Hepatocyte (in vitro differentiated cells): ENCODE measurements around the gene EFHB. TPM values are rescaled to one million over a fixed set of nuclear protein-coding genes. Genes with fewer than 3 reads are reported as not detected.

Experiments
- DNase-seq: peaks from one replicate; pipeline ENCODE4 v3.0.0-alpha.2; 2016; ENCODE audit warnings: low spot score
- H2AFZ ChIP-seq: fragments of 200-600 bp; sonication (generic); 2 replicates; pipeline ENCODE4 v1.6.0; 2016; ENCODE audit warnings: antibody characterized with exemption, mild to moderate bottlenecking
- H3K27ac ChIP-seq: fragments of 200-600 bp; sonication (generic); 2 replicates; pipeline ENCODE4 v1.5.1; 2016; ENCODE audit warnings: mild to moderate bottlenecking
- H3K27me3 ChIP-seq: fragments of 200-600 bp; sonication (generic); 2 replicates; pipeline ENCODE4 v1.6.1; 2016
- H3K36me3 ChIP-seq: fragments of 200-600 bp; sonication (generic); replicated peaks from 2 replicates; pipeline ENCODE4 v1.5.1; 2016; ENCODE audit warnings: low read depth; ENCODE audit not compliant: insufficient read depth
- H3K4me1 ChIP-seq: fragments of 200-600 bp; sonication (generic); 2 replicates; pipeline ENCODE4 v1.5.1; 2016; ENCODE audit warnings: mild to moderate bottlenecking, moderate library complexity; ENCODE audit not compliant: insufficient read depth
- H3K4me2 ChIP-seq: fragments of 200-600 bp; sonication (generic); 2 replicates; pipeline ENCODE4 v1.6.0; 2016
- H3K4me3 ChIP-seq: fragments of 200-600 bp; sonication (generic); 2 replicates; pipeline ENCODE4 v1.5.1; 2016; ENCODE audit warnings: mild to moderate bottlenecking
- H3K79me2 ChIP-seq: fragments of 200-600 bp; sonication (generic); 2 replicates; pipeline ENCODE4 v1.6.0; 2017; ENCODE audit warnings: mild to moderate bottlenecking
- H3K9me2 ChIP-seq: fragments of 200-600 bp; sonication (generic); replicated peaks from 2 replicates; pipeline ENCODE4 v1.6.0; 2017; ENCODE audit warnings: mild to moderate bottlenecking; ENCODE audit not compliant: insufficient read depth
- H3K9me3 ChIP-seq: fragments of 200-600 bp; sonication (generic); 2 replicates; pipeline ENCODE4 v1.5.1; 2016; ENCODE audit warnings: low read depth, mild to moderate bottlenecking
- H4K20me1 ChIP-seq: fragments of 200-600 bp; sonication (generic); 2 replicates; pipeline ENCODE4 v1.6.0; 2016; ENCODE audit warnings: mild to moderate bottlenecking; ENCODE audit not compliant: insufficient read depth, poor library complexity, severe bottlenecking
- EZH2 ChIP-seq: fragments of 200-600 bp; sonication (generic); IDR thresholded peaks from 2 replicates; pipeline ENCODE4 v1.6.1; 2016; ENCODE audit warnings: antibody characterized with exemption, mild to moderate bottlenecking, borderline replicate concordance
- EZH2phosphoT487 ChIP-seq: fragments of 200-600 bp; sonication (generic); IDR thresholded peaks from one replicate; pipeline ENCODE4 v1.6.1; 2018; ENCODE audit warnings: antibody characterized with exemption, mild to moderate bottlenecking, low read depth, moderate library complexity; ENCODE audit not compliant: unreplicated experiment, severe bottlenecking
- WGBS: methylation state at CpG from one replicate; pipeline ENCODE4 v1.1.6; 2016; ENCODE audit warnings: low lambda C conversion rate; ENCODE audit errors: missing lambda C conversion rate; 5-methylcytosine and 5-hydroxymethylcytosine counted together
- polyA plus RNA-seq: library from polyadenylated mRNA; unstranded; fragments of >200 nt; fragmentation: Nextera tagmentation; extraction: Ambion mirVana; gene quantifications from 2 replicates; pipeline ENCODE4 v1.2.1, GENCODE V29; 2016
- total RNA-seq: library from RNA; depleted of rRNA; stranded (reverse); fragments of >200 nt; gene quantifications from 2 replicates; pipeline ENCODE4 v1.2.3, GENCODE V29; 2014
- TF ChIP-seq, protein P1 (sequence below): fragments of 200-600 bp; sonication (generic); IDR thresholded peaks from 2 replicates; pipeline ENCODE4 v1.5.1; 2016; ENCODE audit warnings: antibody characterized with exemption, mild to moderate bottlenecking; ENCODE audit not compliant: poor library complexity

The EFHB gene
- total and polyA plus RNA-seq, 2 experiments from 2014 or later, result 0.70 TPM; not detected in 1

DNA sequence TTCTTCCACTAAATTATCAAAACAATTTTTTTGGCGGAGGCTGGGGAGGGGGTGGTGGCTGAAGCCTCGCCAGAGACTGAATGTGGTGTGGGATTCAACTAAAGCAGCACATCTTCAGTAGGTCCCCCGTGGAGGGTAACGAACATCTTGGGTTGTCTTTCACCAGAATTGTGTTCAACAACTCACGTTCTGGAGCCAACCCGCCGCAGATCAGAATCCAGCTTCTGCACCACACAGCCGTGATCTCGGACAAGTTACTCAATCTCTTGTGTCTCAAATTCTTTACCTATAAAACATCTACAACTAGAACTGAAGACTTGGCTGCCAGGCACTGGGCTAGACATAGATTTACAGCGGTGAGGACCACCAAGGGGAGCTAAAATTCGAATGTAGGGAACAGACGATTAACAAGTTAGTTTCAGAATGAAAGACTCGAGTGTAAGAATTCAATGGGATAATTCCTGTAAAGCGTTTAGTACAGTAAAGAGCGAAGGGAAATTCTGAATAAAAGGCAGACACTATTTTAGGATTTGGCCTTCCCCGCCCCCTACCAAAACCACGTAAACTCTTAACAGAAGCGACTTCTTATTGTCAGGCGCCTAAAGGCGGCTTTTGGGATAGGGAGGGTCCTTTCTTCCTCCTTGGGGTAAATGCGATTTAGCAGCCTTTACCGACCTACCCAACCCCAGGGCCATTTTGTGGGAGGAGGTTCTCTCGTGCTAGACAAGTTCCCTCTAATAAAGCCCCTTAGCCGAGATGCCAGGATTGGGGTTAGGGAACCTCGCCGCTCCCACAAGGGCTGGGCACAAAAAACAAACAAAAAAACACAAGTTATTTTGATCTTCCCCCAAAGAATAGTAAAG is 12.2 kb upstream of the EFHB start:
- Histone ChIP-seq H3K4me1 (peaks cover 11% of the 10 kb centered on the region), H3K4me3 (peak overlapping the region; percentile 43), H2AFZ (peak overlapping the region; percentile 79), H3K9me3 (no peaks in the 10 kb centered on the region), H3K27ac (peak overlapping the region; percentile 99), H3K79me2 (peaks cover 38% of the 10 kb centered on the region), H3K9me2 (no peaks in the 10 kb centered on the region), H3K4me2 (peak overlapping the region; percentile 72), H4K20me1 (peaks cover 32% of the 10 kb centered on the region), H3K27me3 (no peaks in the 10 kb centered on the region), H3K36me3 (no peaks in the 10 kb centered on the region)
- 51% methylated on average over 26 of the region's 26 CpGs for WGBS
- TF ChIP-seq, protein P1, sequence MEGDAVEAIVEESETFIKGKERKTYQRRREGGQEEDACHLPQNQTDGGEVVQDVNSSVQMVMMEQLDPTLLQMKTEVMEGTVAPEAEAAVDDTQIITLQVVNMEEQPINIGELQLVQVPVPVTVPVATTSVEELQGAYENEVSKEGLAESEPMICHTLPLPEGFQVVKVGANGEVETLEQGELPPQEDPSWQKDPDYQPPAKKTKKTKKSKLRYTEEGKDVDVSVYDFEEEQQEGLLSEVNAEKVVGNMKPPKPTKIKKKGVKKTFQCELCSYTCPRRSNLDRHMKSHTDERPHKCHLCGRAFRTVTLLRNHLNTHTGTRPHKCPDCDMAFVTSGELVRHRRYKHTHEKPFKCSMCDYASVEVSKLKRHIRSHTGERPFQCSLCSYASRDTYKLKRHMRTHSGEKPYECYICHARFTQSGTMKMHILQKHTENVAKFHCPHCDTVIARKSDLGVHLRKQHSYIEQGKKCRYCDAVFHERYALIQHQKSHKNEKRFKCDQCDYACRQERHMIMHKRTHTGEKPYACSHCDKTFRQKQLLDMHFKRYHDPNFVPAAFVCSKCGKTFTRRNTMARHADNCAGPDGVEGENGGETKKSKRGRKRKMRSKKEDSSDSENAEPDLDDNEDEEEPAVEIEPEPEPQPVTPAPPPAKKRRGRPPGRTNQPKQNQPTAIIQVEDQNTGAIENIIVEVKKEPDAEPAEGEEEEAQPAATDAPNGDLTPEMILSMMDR, result no peak
- TF ChIP-seq EZH2, result no peak
- no peak for TF ChIP-seq EZH2phosphoT487
- DNase-seq, result no peak

DNA sequence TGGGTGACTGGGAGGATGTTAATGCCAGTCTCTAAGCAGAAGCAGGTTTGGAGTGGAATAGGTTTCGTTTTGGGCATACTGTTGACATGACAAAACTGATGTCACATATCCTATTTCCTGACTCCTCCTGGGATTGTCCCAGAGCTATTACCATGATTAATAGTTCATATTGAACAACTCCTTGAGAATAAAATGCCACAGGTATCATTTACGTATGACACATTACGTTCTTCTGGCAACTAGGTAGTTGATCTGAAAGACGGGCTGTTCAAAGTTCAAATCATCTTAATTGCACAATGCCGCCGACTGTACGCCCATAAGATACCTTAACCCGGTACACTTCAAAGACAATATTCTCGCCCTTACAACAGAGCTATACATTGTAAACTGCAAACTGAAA is 11.5 kb upstream of the EFHB start:
- WGBS, result 93% methylated on average over 9 of the region's 9 CpGs
- Histone ChIP-seq H3K4me1 (peaks cover 11% of the 10 kb centered on the region), H3K27me3 (no peaks in the 10 kb centered on the region), H3K4me3 (no peak overlapping the region), H3K9me3 (no peaks in the 10 kb centered on the region), H2AFZ (no peak overlapping the region), H3K79me2 (peaks cover 32% of the 10 kb centered on the region), H3K9me2 (no peaks in the 10 kb centered on the region), H4K20me1 (peaks cover 25% of the 10 kb centered on the region), H3K4me2 (peak overlapping the region; percentile 72), H3K36me3 (no peaks in the 10 kb centered on the region), H3K27ac (peak overlapping the region; percentile 99)
- TF ChIP-seq EZH2 (no peak), EZH2phosphoT487 (no peak)
- TF ChIP-seq, protein P1, result no peak
- peak; percentile 10 for DNase-seq

DNA sequence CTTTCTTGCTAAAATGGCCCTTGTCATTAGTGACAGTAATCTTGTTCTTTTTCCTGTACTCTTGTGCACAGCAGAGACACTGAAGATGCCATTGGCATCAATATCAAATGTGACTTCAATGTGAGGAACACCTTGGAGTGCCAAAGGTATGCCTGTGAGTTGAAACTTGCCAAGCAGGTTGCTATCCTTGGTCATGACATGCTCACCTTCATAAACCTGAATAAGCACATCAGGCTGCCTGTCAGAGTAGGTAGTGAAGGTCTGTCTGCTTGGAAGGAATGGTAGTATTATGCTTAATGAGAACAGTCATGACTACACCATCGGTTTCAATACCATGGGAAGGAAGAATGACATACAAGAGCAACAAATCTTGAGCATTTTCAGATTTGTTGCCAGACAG is 6.6 kb upstream of the EFHB start:
- H3K4me3 ChIP-seq, result no peak overlapping the region
- no peaks in the 10 kb centered on the region for H3K4me1 ChIP-seq
- no peaks in the 10 kb centered on the region for H4K20me1 ChIP-seq
- no peaks in the 10 kb centered on the region for H3K36me3 ChIP-seq
- no peak for TF ChIP-seq EZH2
- no peak overlapping the region for H3K27ac ChIP-seq
- no peak overlapping the region for H3K4me2 ChIP-seq
- no peaks in the 10 kb centered on the region for H3K79me2 ChIP-seq
- H3K27me3 ChIP-seq, result no peaks in the 10 kb centered on the region
- 86% methylated on average over 1 of the region's 1 CpG for WGBS
- no peak overlapping the region for H2AFZ ChIP-seq
- H3K9me3 ChIP-seq, result no peaks in the 10 kb centered on the region
- no peak for DNase-seq
- H3K9me2 ChIP-seq, result no peaks in the 10 kb centered on the region

DNA sequence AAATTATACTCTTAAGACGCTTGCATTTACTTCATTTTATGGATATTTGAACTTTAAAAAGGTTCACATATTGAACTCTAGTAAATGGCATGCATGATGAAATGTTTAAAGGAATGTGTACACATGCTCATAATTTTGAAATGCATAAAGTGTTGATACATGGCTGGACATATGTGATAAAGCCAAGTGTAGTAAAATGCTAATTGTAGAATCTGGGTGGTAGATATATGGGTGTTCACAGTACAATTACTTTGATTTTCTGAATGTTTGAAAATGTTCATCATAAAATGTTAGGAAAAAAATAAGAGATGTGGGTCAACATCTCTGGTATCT is 4.2 kb upstream of the EFHB start:
- Histone ChIP-seq H3K36me3 (no peaks in the 10 kb centered on the region), H3K27ac (no peak overlapping the region), H3K27me3 (no peaks in the 10 kb centered on the region), H3K9me3 (no peaks in the 10 kb centered on the region), H3K4me3 (no peak overlapping the region), H3K4me2 (no peak overlapping the region), H3K4me1 (no peaks in the 10 kb centered on the region), H3K79me2 (no peaks in the 10 kb centered on the region), H4K20me1 (no peaks in the 10 kb centered on the region), H3K9me2 (no peaks in the 10 kb centered on the region), H2AFZ (no peak overlapping the region)
- TF ChIP-seq EZH2 (no peak), EZH2phosphoT487 (no peak)
- TF ChIP-seq, protein P1, result no peak
- WGBS, result 81% methylated on average over 1 of the region's 1 CpG
- DNase-seq, result no peak
